ENCODE results near the gene GRM1.

The GRM1 gene

GRCh38 chr6:146028851-146029572, at the start of gene GRM1:
Gene GRM1 (plus strand): TSS chr6:146029062. CDS start chr6:146029518, 456 bp downstream.
- TF ChIP-seq GATA1 (IDR thresholded peaks at IDR 0.05; ENCODE audit: low read depth, low read length) (no peak), POLR2A (IDR thresholded peaks at IDR 0.05; ENCODE audit: low read length) (no peak)
- no peak for DNase-seq

DNA sequence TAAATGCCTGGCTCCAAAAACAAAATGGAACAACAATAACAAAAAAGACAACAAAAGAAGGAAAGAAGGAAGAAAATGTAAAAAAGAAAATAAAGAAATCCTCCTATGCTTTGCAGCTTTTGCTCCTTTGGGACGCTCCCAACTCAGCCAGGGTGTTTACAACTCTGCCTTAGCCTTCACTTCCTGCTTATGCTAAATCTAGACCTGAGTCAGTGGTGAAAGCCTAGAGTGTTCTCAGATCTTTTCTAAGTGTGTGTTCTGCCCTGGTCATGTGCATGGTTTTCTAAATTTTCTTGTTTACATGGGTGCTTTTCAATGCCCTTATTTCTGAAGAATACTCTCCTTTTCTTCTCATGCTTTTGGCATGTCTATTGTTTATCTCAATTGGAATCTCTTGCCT, 19.5 kb upstream of the GRM1 start:
- TF ChIP-seq POLR2A (IDR thresholded peaks at IDR 0.05; ENCODE audit: low read length) (no peak), GATA1 (IDR thresholded peaks at IDR 0.05; ENCODE audit: low read depth, low read length) (no peak)
- DNase-seq, result no peak

- DNase-seq, result no peak
- no peak for TF ChIP-seq POLR2A (IDR thresholded peaks at IDR 0.05; ENCODE audit: low read length)
- TF ChIP-seq GATA1 (IDR thresholded peaks at IDR 0.05; ENCODE audit: low read depth, low read length), result no peak
Observed at GRCh38 chr6:146014233-146014632, 14.6 kb upstream of the GRM1 start.

DNA sequence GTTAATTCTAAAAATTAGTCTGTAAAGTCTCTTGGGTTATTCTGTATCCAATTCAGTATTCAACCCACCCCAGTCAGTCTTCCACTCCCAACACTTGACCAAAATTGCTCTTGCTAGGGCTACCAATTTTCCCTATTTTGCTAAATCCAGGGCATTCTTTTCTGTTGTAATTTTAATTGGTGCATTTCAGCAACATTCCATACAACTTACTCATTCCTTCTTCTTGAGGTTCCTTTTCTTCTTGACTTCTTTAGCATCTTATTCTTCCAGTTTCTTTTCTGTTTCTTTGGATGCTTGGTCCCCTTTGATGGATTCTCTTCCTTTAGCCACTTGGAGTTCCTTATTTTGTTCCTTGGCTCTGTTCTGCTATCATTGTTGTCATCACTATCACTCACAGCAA, 11.2 kb upstream of the GRM1 start:
- DNase-seq, result no peak
- TF ChIP-seq GATA1 (IDR thresholded peaks at IDR 0.05; ENCODE audit: low read depth, low read length) (no peak), POLR2A (IDR thresholded peaks at IDR 0.05; ENCODE audit: low read length) (no peak)

DNA sequence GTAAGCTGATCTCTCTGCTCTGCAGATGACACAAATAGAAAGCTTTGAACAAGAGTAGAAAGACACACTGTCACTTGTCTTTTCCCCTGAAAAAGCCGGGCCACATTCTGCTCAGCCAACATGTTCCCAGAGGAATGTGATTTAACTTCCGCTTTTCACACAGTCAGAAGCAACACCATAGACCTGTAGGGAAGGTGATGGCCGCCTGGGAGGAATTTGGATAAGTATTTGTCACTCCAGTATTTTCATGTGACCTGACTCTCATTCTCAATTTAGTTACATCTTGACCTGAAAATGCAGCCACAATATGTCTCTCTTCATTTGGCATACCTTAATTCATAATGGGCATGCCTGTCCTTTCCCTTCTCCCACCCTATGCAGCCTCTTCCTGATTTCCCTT, 2.0 kb upstream of the GRM1 start:
- TF ChIP-seq POLR2A (IDR thresholded peaks at IDR 0.05; ENCODE audit: low read length) (no peak), GATA1 (IDR thresholded peaks at IDR 0.05; ENCODE audit: low read depth, low read length) (no peak)
- no peak for DNase-seq

DNA sequence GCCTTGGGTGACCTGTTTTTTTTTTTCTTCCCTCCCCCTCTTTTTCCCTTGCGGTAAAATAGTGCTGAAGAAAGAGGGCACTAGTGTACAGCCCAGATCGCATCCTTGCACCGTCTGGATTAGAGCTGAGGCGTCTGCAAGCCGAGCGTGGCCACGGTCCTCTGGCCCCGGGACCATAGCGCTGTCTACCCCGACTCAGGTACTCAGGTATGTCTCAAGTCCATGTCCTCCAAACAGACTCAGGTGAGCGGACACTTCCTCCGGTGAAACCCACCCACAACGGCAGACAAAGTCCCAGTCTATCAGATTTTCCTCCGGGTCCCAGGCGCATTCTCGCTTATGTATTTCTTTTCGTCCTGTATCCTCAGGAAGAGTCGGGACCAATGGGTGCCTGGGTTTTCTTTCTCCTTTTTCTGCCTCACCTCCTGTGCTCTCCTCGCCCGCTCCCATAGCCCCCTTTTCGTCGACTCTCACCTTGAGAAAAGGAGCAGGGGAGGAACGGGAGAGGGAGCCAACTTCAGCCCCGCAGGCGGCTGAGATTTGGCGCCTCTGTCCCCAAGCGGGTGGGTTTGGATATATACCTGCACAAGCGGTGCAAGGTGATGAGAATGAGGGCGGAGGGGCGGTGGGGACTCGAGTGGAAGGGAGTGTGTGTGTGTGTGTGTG, 1.1 kb upstream of the GRM1 start:
- no peak for TF ChIP-seq GATA1 (IDR thresholded peaks at IDR 0.05; ENCODE audit: low read depth, low read length)
- TF ChIP-seq POLR2A (IDR thresholded peaks at IDR 0.05; ENCODE audit: low read length), result no peak
- DNase-seq, result no peak

DNA sequence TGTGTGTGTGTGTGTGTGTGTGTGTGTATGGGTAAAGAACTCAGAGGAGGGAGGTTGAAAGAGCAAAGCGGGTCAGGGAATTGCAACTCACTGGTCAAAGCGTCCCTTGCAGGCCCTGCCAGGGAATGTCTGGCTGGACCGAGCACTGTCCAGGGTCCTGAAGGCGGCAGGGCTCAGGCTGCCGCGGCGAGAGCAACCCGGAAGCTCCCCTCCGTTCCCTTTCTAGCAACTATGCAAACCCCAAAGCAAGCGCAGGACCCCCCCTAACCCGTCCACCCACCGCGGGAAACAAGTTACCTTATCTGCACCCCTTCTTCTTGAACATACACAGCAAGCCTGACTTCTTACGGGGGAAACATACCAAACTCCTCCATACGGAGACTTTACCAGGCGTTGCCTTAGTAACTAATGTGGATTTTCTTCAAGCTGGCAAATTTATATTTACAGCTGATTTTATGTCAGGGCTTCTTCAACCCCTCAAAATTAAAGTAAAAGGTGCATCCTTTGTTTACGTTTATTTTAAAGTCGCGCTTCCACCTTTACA, 538 bp upstream of the GRM1 start:
- DNase-seq, result peak; percentile 47 to 56
- TF ChIP-seq POLR2A (IDR thresholded peaks at IDR 0.05; ENCODE audit: low read length), result no peak
- TF ChIP-seq GATA1 (IDR thresholded peaks at IDR 0.05; ENCODE audit: low read depth, low read length), result no peak

GRCh38 chr6:146029573-146030184, 817 bp downstream of the GRM1 start:
- TF ChIP-seq GATA1 (IDR thresholded peaks at IDR 0.05; ENCODE audit: low read depth, low read length) (no peak), POLR2A (IDR thresholded peaks at IDR 0.05; ENCODE audit: low read length) (no peak)

GRCh38 chr6:146032387-146032786, 3.5 kb downstream of the GRM1 start:
- TF ChIP-seq GATA1 (IDR thresholded peaks at IDR 0.05; ENCODE audit: low read depth, low read length) (no peak), POLR2A (IDR thresholded peaks at IDR 0.05; ENCODE audit: low read length) (no peak)
- DNase-seq, result no peak

More at GRCh38 chr6:146029573-146030184, 817 bp downstream of the GRM1 start:
- DNase-seq, result no peak

DNA sequence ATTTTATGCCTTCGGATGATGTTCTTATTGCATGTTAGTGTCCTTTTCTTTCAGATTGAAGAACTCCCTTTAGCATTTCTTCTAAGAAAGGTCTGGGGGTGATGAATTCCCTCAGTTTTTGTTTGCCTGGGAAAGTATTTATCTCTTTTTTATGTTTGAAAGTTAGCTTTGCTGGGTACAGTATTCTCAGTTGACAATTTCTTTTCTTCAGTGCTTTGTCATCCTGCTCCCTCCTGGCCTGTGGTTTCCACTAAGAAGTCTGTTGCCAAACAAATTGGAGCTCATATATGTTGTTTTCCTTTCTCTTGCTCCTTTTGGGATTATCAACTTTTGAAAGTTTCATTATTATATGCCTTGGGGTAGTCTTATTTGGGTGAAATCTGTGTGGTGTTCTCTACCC, 11.5 kb downstream of the GRM1 start:
- DNase-seq, result no peak
- TF ChIP-seq POLR2A (IDR thresholded peaks at IDR 0.05; ENCODE audit: low read length) (no peak), GATA1 (IDR thresholded peaks at IDR 0.05; ENCODE audit: low read depth, low read length) (no peak)

DNA sequence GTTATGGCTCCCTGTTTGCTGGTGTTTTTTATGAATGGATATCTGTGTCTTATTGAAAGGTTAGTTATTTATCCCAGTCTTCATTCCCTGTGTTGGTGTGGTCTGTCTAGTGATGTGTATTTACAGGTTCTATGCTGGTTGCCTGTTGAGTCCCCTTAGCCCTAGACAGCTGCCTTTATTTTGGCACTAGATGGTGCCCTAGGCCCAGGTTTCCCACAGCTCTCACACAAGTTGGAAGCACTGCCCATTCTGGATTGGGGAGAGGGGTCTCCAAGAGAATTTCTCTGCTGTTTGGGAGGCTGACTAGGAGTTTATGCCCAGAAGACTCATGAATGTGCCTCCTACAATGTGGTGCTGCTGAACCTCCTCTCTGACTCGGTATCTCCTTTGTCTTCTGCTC, 12.4 kb downstream of the GRM1 start:
- peak; percentile 1 to 17 for DNase-seq
- no peak for TF ChIP-seq POLR2A (IDR thresholded peaks at IDR 0.05; ENCODE audit: low read length)
- TF ChIP-seq GATA1 (IDR thresholded peaks at IDR 0.05; ENCODE audit: low read depth, low read length), result no peak

- DNase-seq, result no peak
- no peak for TF ChIP-seq GATA1 (IDR thresholded peaks at IDR 0.05; ENCODE audit: low read depth, low read length)
- no peak for TF ChIP-seq POLR2A (IDR thresholded peaks at IDR 0.05; ENCODE audit: low read length)
Observed at GRCh38 chr6:146047371-146047770, 18.5 kb downstream of the GRM1 start.

GRCh38 chr6:146050168-146050567, 21.3 kb downstream of the GRM1 start:
- TF ChIP-seq POLR2A (IDR thresholded peaks at IDR 0.05; ENCODE audit: low read length) (no peak), GATA1 (IDR thresholded peaks at IDR 0.05; ENCODE audit: low read depth, low read length) (no peak)
- no peak for DNase-seq

GRCh38 chr6:146056506-146056905, 27.6 kb downstream of the GRM1 start:
- no peak for DNase-seq
- TF ChIP-seq GATA1 (IDR thresholded peaks at IDR 0.05; ENCODE audit: low read depth, low read length), result no peak
- TF ChIP-seq POLR2A (IDR thresholded peaks at IDR 0.05; ENCODE audit: low read length), result no peak

Measured in erythroblast (primary cell).